Central memory CD4-positive, alpha-beta T cell (primary cell): ENCODE measurements around the gene CUL2.
"Not testable (repeated sequence)": the region's sequence is repeated elsewhere in the genome, so short reads cannot be mapped to it uniquely, and the experiment has no call there.

Source experiments
- DNase-seq: peaks from one replicate; pipeline ENCODE4 v3.0.0; 2022

The CUL2 gene

GRCh38 chr10:35079265-35079664 is 10.9 kb downstream of the CUL2 start:
- DNase-seq = no peak

GRCh38 chr10:35075228-35075627 is 14.9 kb downstream of the CUL2 start:
- no peak for DNase-seq

GRCh38 chr10:35074266-35074665 is 15.9 kb downstream of the CUL2 start:
- no peak for DNase-seq

- DNase-seq = no peak
Measured at GRCh38 chr10:35070521-35070920, 19.6 kb downstream of the CUL2 start.

GRCh38 chr10:35063837-35064454 is 26.2 kb downstream of the CUL2 start:
- DNase-seq = no peak

- no peak for DNase-seq
Measured at GRCh38 chr10:35059481-35059880, 30.7 kb downstream of the CUL2 start.

GRCh38 chr10:35058686-35059085 is 31.5 kb downstream of the CUL2 start:
- no peak for DNase-seq

GRCh38 chr10:35058134-35058533 is 32.0 kb downstream of the CUL2 start:
- no peak for DNase-seq

GRCh38 chr10:35056686-35057085 is 33.5 kb downstream of the CUL2 start:
- no peak for DNase-seq

- no peak for DNase-seq
Measured at GRCh38 chr10:35056133-35056532, 34.0 kb downstream of the CUL2 start.

GRCh38 chr10:35050568-35050967 is 39.6 kb downstream of the CUL2 start:
- DNase-seq = no peak

- DNase-seq = no peak
Measured at GRCh38 chr10:35046074-35046473, 44.1 kb downstream of the CUL2 start.

GRCh38 chr10:35045275-35045674 is 44.9 kb downstream of the CUL2 start:
- not testable (repeated sequence) for DNase-seq

GRCh38 chr10:35043796-35044344 is 46.3 kb downstream of the CUL2 start:
- no peak for DNase-seq

- DNase-seq = no peak
Measured at GRCh38 chr10:35042783-35043182, 47.4 kb downstream of the CUL2 start.

- DNase-seq = no peak
Measured at GRCh38 chr10:35041502-35041879, 48.6 kb downstream of the CUL2 start.

GRCh38 chr10:35040760-35041501 is 49.2 kb downstream of the CUL2 start:
- no peak for DNase-seq

- DNase-seq = no peak
Measured at GRCh38 chr10:35037104-35037503, 53.0 kb downstream of the CUL2 start.

GRCh38 chr10:35035606-35036005 is 54.5 kb downstream of the CUL2 start:
- DNase-seq = no peak

- no peak for DNase-seq
Measured at GRCh38 chr10:35027567-35027966, 62.6 kb downstream of the CUL2 start.

- DNase-seq = no peak
Measured at GRCh38 chr10:35025916-35026315, 64.2 kb downstream of the CUL2 start.

- DNase-seq = no peak
Measured at GRCh38 chr10:35020481-35020880, 69.7 kb downstream of the CUL2 start.

GRCh38 chr10:35019041-35020024 is 70.8 kb downstream of the CUL2 start:
- DNase-seq = no peak
